ENCODE measurements around the gene RPUSD3.
A peak's percentile ranks its signal among the peaks of the same experiment; 100 is the strongest.

RPUSD3 gene

GRCh38 chr3:9809615-9810432, 34.0 kb downstream of the RPUSD3 start, which contains the start of gene TTLL3 (continued):
- TF ChIP-seq ZNF19 (tag by site-specific recombination; IDR thresholded peaks at IDR 0.05; ENCODE audit: low read depth) (no peak), AEBP2 (tag by site-specific recombination; IDR thresholded peaks at IDR 0.05; ENCODE audit: borderline replicate concordance) (no peak), ZNF692 (tag by site-specific recombination; IDR thresholded peaks at IDR 0.05) (0 out of 2 replicates have a peak, but pooled peaks have one; percentile 13), ZNF664 (tag by site-specific recombination; IDR thresholded peaks at IDR 0.05) (no peak)

- Histone ChIP-seq H3K4me3 (ENCODE audit: low read depth, low read length) (no peak overlapping the region), H3K36me3 (ENCODE audit: control insufficient read depth in 2 of 2, insufficient read depth in 1 of 2, low read length in 2 of 2) (peaks cover 8 to 77% of the 10 kb centered on the region in 2 experiments), H3K9me3 (ENCODE audit: control insufficient read depth, insufficient read depth, low read depth, low read length) (no peaks in the 10 kb centered on the region), H3K27ac (ENCODE audit: extremely low read depth, low read depth, low read length) (peak overlapping the region; percentile 76), H3K4me1 (ENCODE audit: control insufficient read depth, insufficient read depth, low read length) (peaks cover 6% of the 10 kb centered on the region; the same call in 1 of the 2 replicates)
- no peak for TF ChIP-seq ZNF548 (tag by site-specific recombination; IDR thresholded peaks at IDR 0.05)
- peak; percentile 29; the same call in 1 of the 2 replicates for TF ChIP-seq SP7 (tag by site-specific recombination; IDR thresholded peaks at IDR 0.05)
- TF ChIP-seq ZNF239 (tag by site-specific recombination; IDR thresholded peaks at IDR 0.05): no peak
- TF ChIP-seq ZNF692 (tag by site-specific recombination; IDR thresholded peaks at IDR 0.05): no peak
- no peak for TF ChIP-seq ZNF580 (tag by site-specific recombination; IDR thresholded peaks at IDR 0.05)
- no peak for TF ChIP-seq FEZF1 (tag by site-specific recombination; IDR thresholded peaks at IDR 0.05)
- TF ChIP-seq ZNF610 (tag by site-specific recombination; IDR thresholded peaks at IDR 0.05; ENCODE audit: borderline replicate concordance): no peak
- TF ChIP-seq KLF10 (tag by site-specific recombination; IDR thresholded peaks at IDR 0.05): no peak
- TF ChIP-seq ZNF132 (tag by site-specific recombination; IDR thresholded peaks at IDR 0.05; ENCODE audit: borderline replicate concordance): no peak
- no peak for TF ChIP-seq ZNF76 (tag by site-specific recombination; IDR thresholded peaks at IDR 0.05; ENCODE audit: borderline replicate concordance, low read depth)
- TF ChIP-seq ZNF549 (tag by site-specific recombination; IDR thresholded peaks at IDR 0.05): no peak
- TF ChIP-seq ZNF488 (tag by site-specific recombination; IDR thresholded peaks at IDR 0.05): no peak
- TF ChIP-seq GLI4 (tag by site-specific recombination; IDR thresholded peaks at IDR 0.05): no peak
- peak; percentile 59 for TF ChIP-seq ZNF341 (tag by site-specific recombination; IDR thresholded peaks at IDR 0.05; ENCODE audit: low read depth)
- no peak for TF ChIP-seq ZNF404 (tag by site-specific recombination; IDR thresholded peaks at IDR 0.05)
- no peak for TF ChIP-seq ZNF629 (tag by site-specific recombination; IDR thresholded peaks at IDR 0.05)
- no peak for TF ChIP-seq KLF8 (tag by site-specific recombination; IDR thresholded peaks at IDR 0.05)
- no peak for TF ChIP-seq ZNF37A (tag by site-specific recombination; IDR thresholded peaks at IDR 0.05)
- no peak for TF ChIP-seq MEIS1 (CRISPR knock-in tag; IDR thresholded peaks at IDR 0.05; ENCODE audit: borderline replicate concordance)
- TF ChIP-seq ZBTB48 (tag by site-specific recombination; IDR thresholded peaks at IDR 0.05): 0 out of 2 replicates have a peak, but pooled peaks have one; percentile 44
- TF ChIP-seq ZNF121 (tag by site-specific recombination; IDR thresholded peaks at IDR 0.05): no peak
- TF ChIP-seq BCL11B (tag by site-specific recombination; IDR thresholded peaks at IDR 0.05; ENCODE audit: low read depth): no peak
- TF ChIP-seq ZNF354C (tag by site-specific recombination; IDR thresholded peaks at IDR 0.05; ENCODE audit: borderline replicate concordance, low read depth): no peak
- peak; percentile 67 for TF ChIP-seq ZNF335 (tag by site-specific recombination; conservative IDR thresholded peaks at IDR 0.05)
- ChIA-PET POLR2A (interaction anchor here (0.6 to 3.6 kb wide), 3 partner anchors 12 to 78 kb away, joined by 3 to 18 read pairs (median 4); partner anchors contain the start of genes ARPC4, BRPF1 and TADA3), CTCF (interaction anchor here (0.6 to 1.1 kb wide), 3 partner anchors 13 to 306 kb away, joined by 4 to 7 read pairs (median 4); no protein-coding TSS in a partner anchor)
Observed at GRCh38 chr3:9809239-9809614, 34.6 kb downstream of the RPUSD3 start.

Measured in HEK293 (cell line).